DMS153 (cell line): ENCODE data around the gene MC4R.
A peak's percentile ranks its signal among the peaks of the same experiment; 100 is the strongest.
"Not testable (repeated sequence)": the region's sequence is repeated elsewhere in the genome, so short reads cannot be mapped to it uniquely, and the experiment has no call there.

ENCODE experiments used
- DNase-seq: peaks from one replicate; lab custom pipeline; 2025; lab: John Stamatoyannopoulos, UW

Gene MC4R

DNA sequence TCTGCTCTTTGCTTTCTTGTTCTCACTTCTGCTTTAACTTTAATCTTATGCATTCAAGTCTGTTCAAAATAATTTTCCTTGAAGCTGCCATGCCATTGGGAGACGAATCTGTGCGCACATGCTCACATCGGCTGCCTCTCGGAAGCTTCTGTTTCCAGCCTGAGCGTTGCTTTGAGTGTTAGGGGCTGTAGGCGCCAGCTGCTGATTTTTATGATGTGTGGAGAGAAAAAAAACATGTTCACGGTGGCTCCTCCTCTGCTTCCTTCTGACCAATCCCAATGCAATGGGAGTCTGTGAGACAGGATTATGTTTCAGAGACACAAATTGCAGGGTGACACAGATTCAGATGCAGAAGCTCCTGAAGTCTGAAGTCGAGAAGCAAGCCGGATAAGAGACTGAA is at the start of gene MC4R:
MC4R (minus strand) TSS at position 180 of the 400 bp plus-strand sequence. CDS start 426 bp downstream, outside the sequence.
- peak; percentile 91 for DNase-seq

DNA sequence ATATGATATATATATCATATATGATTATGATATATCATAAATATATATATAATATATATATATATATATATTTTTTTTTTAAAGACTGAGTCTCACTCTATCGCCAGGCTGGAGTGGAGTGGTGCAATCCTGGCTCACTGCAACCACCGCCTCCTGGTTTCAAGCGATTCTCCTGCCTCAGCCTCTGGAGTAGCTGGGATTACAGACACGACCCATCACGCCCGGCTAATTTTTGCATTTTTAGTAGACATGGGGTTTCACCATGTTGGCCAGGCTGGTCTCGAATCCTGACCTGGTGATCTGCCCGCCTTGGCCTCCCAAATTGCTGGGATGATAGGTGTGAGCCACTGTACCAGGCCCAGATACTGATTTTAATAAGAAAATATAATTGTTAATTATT is 49.7 kb upstream of the MC4R start:
- DNase-seq: not testable (repeated sequence)

DNA sequence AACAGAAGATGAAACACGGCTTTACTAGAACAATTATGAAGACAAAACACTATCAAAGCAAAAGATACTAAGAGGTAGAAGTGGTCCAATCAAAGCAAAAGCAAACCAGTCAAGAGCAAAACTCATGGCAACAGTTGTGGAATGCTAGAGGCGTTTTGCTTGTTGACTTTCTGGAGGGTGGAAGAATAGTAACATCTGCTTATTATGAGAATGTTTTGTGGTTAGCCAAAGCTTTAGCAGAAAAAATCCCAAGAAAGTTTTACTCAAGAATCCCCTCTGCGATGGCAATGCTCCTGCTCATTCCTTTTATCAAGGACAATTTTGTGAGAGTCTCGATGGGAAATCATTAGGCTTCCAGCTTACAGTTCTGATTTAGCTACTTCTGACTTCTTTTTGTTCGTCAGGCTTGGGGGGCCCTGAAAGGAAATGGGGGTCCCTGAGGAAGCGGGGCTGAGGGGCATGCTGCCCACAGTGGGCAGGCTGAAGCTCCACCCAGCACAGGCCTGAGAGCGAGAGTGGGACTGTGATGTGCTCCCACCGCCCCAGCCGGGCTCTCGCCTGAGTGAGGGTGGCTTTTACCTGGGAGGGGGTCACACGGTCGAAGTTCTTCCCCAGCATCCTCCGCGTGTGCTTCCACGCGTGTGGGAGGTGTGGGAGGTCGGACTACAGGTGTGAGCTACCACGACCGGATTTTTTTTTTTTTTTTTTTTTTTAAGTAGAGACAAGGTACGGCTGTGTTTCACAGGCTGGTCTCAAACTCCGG is 49.0 kb upstream of the MC4R start:
- no peak for DNase-seq

DNA sequence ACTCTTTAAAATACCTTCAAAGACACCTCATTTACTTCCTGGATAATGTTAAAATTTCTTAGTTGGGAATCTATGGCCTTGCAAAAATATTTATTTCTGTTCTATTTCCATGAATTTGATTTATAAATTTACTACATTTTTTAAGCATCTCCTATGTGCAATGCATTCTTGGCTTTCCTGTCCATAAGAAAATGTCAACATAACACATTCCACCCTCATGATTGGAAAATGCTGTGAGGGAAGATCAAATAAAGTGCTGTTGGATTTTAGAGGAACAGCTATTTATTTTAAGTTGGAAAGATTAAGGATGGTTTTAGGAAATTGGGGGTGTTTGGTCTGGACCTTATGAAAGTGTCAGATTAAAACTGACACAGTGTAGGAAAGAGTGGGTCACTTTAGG is 45.4 kb upstream of the MC4R start:
- DNase-seq: no peak

DNA sequence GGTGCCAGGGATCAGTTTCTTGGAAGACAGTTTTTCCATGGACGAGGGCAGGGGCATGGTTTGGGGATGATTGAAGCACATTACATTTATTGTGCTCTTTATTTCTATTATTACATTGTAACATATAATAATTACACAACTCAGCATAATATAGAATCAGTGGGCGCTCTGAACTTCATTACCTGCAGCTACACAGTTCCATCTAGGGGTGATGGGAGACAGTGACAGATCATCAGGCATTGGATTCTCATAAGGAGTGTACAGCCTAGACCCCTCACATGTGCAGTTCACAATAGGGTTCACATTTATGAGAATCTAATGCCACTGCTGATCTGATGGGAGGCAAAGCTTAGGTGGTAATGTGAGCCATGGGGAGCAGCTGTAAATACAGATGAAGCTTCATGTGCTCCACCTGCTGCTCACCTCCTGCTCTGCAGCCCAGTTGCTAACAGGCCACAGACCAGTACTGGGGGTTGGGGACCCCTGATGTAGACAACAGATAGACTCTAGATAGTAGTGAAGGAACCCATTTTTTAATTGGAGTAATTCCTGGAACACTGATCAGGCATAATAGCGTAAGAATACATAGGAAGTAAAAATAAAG is 41.5 kb upstream of the MC4R start:
- no peak for DNase-seq

DNA sequence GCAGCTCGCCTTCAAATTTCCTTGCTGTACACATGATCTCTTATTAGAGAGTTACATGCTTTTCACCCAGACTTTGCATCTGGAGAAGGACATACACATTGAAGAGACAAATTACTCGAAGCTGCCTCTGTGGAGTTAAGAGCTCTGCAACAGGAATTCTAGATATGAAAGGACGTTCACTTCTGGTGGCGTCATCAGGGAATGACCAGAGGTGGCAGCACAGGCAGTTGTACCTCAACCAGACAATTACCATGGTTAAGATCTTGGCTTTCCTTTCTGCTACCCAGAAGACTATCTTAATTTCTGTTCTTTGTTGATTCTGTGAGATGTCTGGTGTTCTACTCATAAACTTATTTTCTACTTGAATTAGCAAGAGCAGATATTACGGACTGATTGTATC is 39.1 kb upstream of the MC4R start:
- no peak for DNase-seq

DNA sequence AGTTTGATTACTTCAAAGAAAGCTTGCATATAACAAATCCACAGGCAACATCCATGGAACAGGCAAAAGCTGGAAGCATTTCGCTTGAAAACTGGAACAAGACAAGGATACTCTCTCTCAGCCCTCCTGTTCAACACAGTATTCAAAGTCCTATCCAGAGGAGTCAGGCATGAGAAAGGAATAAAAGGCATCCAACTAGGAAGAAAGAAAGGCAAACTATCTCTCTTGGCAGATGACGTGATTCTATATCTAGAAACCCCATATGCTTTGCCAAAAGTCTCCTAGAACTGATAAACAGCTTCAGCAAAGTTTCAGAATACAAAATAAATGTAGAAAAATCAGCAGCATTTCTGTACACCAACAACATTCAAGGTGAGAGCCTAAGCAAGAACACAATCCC is 34.1 kb upstream of the MC4R start:
- DNase-seq: no peak

DNA sequence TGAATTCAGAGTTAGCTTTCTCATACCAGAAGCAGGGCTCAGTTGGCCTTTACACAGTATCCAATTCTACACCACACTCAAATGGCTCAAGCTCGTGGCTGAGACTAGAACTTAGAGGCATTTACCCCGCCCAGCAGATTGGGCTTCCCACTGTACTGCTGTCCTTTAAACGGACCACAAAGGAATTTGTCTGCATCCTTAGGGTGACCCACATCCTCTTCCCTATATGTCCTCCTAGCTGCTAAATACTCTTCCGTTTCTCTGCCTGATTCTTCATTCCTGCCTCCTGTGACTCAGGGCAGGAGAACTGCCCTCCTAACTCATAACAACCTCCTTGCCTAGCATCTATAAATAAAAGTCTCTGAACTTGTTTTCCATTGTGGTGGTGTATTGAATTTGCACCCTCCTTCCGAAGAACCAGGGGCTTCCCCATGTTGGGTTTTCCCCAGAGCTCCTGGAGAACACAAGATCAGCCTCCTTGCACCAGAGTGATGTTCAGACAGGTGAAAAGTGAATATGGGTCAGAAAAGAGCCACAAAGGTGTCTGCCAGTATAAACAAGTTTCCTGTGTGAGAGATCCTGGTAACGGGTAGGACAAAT is 32.0 kb upstream of the MC4R start:
- DNase-seq: no peak

DNA sequence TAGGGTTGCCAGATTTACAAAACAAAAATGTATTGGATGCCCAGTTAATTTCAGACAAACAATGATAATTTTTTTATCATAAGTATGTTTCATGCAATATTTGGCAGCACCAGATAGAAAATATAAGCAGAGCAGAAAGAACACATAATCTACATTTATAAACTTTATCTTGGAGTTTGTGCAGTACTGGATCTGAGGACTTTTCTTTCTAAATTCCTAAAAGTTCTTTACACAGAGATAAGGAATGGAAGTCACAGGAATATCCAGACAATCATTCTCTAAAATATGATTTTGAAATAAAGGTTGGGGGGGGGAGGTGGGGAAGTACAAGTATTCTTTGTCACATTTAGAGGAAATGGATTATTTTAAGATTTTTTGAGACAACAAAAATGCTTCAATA is 28.8 kb upstream of the MC4R start:
- no peak for DNase-seq

DNA sequence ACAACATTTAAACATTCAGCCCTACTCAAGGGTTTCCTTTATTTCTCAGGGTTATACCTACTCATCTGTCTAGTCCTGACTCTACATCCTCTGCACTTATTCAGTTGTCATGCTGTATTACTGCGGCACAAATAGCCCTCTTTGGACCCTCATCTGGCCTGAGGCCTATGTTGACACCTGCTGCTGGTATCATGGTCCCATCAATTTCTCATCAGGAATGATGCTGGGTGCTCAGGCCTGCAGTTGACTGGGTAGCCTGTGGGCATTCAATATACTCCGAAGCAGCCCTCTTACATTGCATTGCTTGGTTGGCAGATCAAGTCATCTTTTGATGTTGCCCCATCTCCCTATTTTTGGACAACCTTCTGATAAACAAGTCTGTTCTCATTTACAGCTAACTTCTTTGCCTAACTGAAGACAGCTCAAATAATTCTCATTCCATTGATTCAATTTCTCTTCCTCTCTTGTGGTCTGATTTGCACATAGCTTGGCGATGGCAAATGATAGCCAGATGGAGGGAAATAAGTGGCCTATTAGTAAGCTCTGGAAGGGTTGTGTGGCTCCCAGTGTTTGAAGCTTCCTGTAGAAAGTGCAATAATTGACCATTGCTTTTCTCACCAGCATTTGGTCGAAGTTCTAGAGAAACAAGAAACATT is 19.1 kb upstream of the MC4R start:
- DNase-seq: no peak

DNA sequence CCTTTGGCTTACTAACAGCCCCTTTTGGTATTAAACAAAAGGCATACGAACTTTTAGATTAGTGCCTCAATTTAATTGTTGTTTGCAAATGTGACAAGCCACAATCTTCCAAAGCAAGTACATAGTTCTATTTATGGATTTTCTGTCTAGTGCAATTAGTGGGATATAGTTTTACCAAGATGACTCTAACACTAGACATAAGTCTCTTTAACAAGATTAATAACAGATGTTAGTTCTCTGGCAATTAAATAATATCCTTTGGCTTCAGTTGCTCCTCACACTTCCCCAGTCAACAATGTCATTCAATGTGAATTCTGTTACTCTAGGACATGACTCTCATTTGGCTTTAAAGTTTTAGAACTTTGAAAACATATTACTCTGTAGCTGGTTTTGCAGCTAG is 16.7 kb upstream of the MC4R start:
- DNase-seq: no peak

DNA sequence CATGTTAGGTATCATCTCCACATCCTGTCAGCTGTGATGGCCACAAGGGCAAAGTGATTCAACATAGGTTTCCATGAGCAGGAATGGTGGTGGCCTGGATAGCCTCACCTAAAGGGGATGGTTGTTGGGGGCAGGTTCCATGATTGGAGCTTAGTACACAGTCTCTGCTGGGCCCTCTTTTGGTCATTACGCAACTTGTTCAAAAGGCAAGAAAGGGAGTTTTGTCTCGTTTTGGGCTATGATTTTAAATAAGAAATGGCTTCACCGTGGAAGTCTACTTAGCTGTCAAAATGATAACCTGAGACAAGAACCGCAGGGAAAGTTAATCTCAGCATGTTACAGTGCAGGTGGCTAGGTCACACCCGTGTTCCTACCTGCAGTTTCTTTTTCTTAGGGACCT is 13.1 kb upstream of the MC4R start:
- no peak for DNase-seq

DNA sequence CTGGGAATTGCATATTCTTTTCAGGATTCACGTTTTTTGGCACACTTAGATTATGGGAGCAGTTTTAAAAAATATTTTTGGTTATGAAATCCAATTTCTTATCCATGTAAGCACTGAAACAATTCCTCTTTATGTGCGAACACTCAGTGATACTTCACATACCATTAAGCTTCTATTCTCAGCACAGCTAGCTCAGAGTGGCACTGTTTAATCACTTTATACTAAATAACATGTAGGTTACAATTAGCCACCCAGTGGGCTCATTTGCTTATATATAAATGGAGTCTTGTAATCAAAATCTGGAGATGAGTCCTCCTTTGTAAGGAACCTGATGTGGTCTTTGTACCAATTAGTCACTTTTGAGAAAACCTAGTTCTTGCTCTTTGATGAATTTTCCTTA is 11.3 kb upstream of the MC4R start:
- DNase-seq: no peak

DNA sequence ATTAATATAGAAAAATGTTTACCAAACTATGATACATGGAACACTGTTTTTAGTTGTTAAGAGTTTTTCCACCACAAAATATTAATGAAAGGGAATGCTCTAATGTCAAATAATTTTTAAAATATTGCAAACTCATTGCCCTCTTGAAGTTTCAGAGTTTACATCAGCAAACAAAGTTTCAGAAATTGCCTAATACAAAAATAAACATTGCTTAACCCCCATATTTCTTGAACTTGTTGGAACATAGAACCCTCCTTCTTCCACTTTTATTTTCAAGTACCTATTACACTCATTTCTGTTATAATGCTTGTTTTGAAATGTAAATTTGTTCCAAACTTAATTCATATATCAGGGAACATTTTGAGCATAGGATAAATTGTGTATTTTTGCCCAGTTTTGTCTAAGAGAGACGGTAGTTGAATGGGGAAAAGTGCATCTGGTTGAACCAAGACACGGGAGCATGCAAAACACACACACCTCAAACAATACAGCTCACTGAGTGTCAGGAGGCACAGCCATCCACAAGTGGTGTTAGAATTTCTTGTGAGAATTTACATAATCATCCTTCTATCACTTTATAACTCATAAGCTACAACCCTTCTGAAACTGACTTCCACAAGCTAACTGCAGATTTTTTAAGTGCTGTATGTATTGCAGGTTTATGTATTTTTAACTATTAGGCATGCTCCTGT is 5.3 kb upstream of the MC4R start:
- no peak for DNase-seq

DNA sequence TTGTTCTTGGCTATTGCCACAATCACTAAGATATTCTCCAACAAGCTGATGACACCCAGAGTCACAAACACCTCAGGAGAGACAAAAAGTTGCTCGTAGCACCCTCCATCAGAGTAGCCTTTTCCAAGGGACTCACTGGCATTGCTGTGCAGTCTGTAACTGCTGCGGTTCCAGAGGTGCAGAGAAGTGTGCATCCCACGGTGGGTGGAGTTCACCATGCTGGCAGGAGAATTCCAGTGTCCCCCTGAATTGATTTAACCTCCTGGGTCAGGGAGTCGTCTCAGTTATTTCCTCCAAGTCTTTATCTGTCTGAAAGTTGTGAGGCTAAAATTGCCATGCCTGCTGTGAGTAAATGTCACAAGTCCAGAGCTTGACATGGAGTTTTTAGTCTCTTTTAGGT is 443 bp downstream of the MC4R start:
- no peak for DNase-seq

DNA sequence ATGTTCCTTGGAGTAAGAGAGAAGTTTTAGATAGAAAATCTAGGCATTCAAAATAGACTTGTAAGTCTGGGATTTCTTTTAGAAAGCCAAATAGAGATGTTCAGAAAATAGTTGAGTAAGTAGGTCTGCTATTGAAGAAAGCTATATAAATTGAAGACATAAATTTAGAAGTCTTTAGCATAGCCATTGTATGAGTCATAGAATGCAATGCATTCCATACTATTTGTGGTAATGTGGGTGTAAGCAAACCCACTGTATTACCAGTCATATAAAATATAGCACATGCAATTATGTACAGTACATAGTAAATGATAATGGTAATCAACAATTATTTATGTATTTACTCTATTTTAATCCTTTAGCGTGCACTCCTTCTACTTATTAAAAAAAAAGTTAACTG is 14.1 kb downstream of the MC4R start:
- DNase-seq: no peak

DNA sequence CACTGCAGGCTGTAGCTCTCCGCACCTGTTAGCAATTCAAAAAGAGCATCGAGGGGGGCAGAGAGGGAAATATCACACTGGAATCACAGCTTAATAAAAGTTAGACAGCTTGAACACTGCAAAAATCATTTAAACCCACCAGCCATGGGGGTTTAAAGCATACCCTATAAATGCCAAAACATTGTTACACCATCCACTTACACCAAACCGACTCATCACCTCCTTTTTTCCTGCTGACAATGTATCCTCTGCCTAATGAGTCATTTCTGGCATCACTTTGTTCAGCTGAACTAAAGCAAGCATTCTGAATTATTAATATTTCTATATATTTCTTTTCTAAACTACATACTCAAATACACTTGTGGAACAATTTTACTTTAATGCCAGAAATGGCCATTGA is 21.6 kb downstream of the MC4R start:
- DNase-seq: no peak

DNA sequence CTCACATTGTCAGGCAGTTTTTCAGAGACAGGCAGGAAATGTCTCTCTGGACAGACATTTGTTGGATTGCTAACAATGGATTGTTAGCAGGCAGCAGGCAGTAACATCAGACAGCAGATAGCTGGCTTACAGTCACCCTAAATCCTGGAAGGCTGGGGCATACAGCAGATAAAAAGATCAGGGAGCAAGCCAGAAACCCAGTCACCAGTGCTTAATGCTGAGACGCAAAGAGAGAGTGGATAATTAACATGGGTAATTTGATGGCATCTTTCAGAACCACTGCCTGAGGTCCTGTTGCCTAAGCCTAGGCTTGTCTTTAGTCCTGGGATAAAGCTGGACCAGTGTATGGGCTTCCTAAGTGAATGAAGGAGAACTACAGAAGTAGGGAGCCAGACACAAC is 22.4 kb downstream of the MC4R start:
- DNase-seq: no peak

DNA sequence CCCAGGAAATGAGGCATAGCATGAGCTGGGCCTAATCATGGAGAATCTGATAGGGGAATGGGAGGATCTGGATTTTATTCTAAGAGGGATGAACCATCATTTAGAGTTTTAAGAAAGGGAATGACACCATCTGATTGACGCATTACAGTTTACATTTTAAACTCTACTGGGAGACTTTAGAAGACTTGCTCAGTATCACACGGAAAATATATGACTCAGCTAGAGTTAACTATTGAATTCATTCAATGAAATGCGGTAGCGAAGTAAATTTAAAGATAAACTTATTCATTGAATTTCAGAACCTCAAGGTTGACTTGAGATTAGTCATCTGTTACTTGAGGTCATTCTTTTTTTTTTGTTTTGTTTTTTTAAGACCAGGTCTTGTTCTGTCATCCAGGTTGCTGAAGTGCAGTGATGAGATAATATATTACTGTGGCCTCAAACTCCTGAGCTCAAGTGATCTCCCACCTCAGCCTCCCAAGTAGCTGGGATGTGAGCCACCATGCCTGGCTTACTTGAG is 25.0 kb downstream of the MC4R start:
- DNase-seq: no peak

DNA sequence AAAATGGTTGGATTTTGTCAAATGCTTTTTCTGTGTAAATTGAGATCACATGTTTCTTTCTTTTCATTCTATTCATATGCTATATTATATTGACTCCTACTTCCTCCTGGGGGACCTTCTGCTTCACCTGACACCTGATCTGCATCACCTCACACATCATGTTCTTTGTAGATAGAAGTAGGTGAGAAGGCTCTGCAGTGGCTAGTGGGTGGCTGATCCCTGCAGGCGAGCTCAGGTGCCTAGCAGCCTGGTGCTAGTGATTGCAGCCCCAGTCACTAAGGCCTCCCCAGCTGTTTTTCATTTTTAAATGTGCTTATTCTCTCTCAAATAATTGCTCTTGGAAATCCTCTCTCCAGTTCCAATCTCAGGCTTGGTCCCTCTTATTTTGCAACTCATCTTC is 33.6 kb downstream of the MC4R start:
- DNase-seq: no peak

DNA sequence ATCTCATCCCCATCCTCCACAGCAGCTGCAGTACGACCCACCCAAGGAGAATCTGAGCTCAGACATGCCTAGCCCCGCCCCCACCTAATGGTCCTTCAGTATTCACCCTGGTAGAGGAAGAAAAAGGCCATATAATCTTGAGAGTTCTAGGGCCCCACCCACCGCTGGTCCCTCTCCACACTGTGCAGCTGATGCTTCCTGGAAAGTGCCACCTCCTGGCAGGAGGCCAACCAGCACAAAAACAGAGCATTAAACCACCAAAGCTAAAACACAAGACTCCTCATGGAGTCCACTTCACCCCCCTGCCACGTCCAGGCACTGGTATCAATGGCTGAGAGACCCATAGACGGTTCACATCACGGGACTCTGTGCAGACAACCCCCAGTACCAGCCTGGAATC is 40.7 kb downstream of the MC4R start:
- DNase-seq: no peak

DNA sequence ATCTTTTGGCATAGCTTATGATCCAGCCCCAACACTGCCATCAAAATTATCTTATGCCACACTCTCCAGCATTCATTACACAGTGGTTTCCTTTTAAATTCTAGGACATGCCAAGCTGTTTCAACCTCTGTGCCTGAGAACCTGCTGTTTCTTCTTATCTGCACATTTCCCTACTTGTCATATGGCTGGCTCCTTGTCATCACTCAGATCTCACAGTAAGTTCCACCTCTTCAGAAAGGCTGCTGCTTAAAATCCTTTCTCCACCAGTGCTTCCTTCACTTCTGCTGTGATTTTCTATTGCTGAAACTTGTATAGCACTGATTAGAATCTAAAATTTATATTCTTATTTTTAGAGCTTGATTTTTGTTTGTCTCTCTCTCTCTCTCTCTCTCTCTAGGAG is 43.4 kb downstream of the MC4R start:
- DNase-seq: no peak
